M059J (cell line): ENCODE data around the gene MAP4K2. TPM values are rescaled to one million over a fixed set of nuclear protein-coding genes. Genes with fewer than 3 reads are reported as not detected.

Experiments
- DNase-seq: peaks from one replicate; pipeline ENCODE4 v3.0.0-alpha.2; 2012; ENCODE audit warnings: low read depth
- total RNA-seq: library from RNA; depleted of rRNA; stranded (reverse); fragments of >200 nt; shearing (Covaris generic); gene quantifications from 2 replicates; pipeline ENCODE4 v1.2.3, GENCODE V29; 2014

MAP4K2 gene
- total RNA-seq, 1 experiment from 2014 or later: 23.3 TPM

DNA sequence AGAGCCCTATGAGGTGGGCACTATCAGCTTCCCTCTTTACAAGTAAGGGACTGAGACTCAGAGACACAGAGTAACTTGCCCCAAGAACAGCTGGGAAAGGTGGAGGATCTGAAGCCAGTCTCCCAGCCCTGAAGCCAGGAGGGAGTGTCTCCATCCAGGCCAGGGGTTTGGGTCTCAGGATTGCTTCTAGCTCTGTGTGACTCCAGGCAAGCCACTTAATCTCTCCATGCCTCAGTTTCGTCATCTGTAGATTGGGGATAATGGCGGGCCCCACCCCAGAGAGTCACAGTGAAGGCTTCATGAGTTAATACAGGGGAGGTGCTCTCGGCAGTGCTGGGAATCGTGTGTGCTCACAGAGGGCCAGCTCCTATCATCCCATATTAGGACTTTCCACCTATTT, 10.5 kb downstream of the MAP4K2 start:
- no peak for DNase-seq

GRCh38 chr11:64791781-64792291, 11.2 kb downstream of the MAP4K2 start:
- DNase-seq: no peak

DNA sequence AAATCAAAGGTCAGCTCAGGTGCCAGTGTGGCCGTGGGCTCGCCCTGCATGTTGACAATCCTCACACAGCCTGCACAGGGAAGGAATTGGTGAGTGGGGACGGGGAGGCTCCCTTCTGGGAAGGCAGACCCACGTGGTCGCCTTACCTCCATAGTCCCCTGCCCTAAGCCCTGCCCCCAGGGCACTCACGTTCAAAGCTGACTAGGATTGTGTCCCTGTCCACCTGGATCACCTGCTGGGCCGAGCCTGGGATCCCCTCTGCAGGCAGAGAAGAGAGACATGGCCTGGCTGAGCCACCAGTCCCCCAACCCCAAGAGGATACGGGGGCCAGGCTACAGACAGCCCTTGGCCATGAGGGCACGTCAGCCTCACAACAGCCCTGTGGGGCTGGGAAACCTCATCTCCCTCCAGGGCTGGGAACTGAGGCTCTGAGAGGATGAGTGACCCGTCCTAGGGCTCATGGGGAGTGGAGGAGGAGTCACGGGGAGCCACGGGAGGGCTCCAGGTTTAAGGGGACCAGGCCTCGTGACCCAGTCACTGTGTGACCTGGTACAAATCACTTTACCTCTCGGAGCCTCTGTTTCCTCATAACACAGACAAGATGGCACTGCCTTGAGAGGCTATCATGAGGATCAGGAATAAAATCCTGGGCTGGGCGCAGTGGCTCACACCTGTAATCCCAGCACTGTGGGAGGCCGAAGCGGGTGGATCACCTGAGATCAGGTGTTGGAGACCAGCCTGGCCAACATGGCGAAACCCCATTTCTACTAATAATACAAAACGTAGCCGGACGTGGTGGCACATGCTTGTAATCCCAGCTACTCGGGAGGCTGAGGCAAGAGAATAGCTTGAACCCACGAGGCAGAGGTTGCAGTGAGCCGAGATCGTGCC, 12.6 kb downstream of the MAP4K2 start:
- no peak for DNase-seq

- DNase-seq: no peak
Observed at GRCh38 chr11:64789331-64790204, 13.4 kb downstream of the MAP4K2 start.

- no peak for DNase-seq
Observed at GRCh38 chr11:64788321-64789215, 14.4 kb downstream of the MAP4K2 start.

GRCh38 chr11:64787526-64788320, 15.3 kb downstream of the MAP4K2 start:
- DNase-seq: peak; percentile 27

- DNase-seq: no peak
Observed at GRCh38 chr11:64786308-64786707, 16.7 kb downstream of the MAP4K2 start.

DNA sequence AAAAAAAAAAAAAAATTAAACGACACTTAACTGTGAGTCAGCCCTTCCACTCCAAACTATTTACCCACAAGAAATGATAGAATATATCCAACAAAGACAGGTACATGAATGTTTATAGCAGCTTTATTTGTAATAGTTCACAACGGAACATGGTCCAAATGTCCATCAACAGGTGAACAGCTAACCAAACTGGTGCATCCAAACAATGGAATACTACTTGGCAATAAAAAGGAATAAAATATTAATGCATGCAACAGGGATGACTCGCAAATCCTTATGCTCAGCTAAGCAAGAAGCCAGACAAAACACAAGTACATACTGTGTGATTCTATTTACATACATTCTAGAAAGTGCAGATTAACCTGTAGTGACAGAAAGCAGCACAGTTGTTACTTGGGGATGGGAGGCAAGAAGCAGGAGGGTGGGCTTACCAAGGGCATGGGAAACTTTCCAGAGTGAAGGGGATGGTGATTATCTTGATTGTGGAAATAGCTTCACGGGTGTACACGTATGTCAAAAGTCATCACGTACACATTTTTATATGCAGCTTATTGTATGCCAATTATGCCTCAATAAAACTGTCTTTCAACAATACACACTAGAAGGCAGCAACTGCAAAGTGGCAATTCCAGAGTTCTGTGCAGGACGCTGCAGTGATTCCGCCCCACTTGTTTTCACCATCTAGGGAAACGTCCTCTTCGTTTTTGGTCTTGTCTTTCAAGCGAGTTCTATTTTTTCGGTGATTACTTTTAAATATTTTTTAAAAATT, 18.0 kb downstream of the MAP4K2 start:
- DNase-seq: no peak

DNA sequence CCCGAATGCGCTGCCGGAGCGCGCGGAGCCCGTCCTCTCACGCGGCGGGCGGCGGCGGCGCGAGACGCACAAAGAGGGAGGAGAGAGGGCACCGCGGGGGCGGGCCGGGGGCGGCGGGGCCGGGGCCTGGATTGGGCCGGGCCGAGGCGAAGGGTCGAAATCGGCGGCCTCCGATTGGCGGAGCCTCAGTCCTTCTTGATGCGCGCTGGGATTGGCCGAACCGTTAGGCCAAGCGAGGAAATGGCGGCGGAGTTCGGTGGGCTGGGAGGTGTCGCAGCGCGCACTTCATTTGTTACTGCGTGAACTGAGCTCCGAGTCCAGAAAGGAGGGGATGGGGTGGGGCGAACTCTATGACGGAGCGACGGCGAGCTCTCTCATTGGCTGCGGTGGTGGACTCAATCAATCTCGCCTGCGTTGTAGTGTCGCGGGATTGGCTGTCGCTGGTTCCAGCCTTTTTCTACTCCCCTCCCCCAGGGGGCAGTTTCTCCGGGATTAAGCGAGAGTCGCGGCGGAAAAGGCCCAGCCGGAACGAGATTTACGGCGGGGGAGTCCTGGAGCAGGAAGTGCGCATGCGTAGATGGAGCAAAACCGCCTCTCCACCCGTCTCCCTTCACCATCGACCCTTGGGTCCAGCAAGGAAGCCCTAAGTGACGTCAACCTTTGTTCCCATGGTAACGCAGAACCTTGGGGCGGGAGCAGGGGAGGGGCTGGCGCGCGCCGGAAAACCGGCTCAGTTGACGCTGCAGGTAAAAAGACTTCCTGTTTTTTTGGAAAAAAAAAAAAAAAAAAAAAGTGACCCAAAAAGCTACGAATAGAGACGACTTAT, 24.3 kb downstream of the MAP4K2 start, which contains the start of gene SF1:
SF1 (minus strand) TSS at position 70 of the 826 bp plus-strand sequence. CDS start 150 bp downstream, outside the sequence.
- DNase-seq: peak; percentile 100

DNA sequence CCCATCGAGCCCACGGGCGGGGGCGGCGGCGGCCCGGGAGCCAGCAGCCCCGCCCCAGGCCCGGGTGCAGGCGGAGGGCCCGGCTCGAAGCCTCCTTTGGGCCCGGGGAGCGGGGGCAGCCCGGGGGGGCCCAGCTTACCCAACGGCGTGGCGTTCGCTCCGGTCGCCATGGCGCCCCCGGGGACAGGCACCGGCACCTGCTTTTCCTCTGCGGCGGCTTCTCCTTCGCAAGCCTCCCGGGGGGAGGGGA, 24.9 kb downstream of the MAP4K2 start:
- DNase-seq: no peak

- DNase-seq: peak; percentile 73
Observed at GRCh38 chr11:64777449-64778222, 25.4 kb downstream of the MAP4K2 start.

DNA sequence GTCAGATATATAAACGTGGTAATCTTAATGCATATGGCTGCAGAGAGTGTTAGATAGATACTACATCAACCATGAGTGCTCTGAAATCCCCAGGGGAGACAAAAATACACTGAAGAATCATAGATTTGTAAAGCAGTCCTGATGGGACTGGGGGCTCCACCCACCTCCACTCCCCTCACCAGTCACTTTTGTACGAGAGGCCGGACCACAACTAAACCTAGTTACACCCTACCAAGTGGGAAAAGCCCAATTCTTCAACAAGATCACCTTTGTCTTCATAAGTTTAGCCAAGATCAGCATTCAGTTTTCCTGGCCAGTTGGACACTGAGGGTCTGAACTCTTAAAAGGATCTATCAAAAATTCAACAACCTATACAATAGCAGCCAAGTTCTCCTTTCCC, 26.1 kb downstream of the MAP4K2 start:
- DNase-seq: no peak

DNA sequence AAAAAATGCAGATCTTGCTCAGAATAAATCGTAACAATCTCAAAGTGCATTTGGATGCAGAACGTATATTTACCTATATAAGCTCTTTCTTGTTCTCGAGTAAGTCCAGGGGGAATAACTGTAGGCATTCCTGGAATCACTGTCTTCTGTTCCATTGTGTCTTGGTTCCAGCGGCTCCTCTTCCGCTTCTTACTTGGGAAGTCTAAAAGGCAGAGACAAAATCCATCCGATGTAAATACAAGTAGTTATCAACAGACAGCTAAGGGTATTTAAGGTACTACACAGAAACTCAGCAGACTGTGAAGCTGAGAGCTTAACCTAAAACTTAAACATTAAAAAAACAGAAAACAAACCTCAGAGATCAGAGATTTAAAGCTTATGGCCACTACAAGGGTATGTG, 26.6 kb downstream of the MAP4K2 start:
- no peak for DNase-seq

DNA sequence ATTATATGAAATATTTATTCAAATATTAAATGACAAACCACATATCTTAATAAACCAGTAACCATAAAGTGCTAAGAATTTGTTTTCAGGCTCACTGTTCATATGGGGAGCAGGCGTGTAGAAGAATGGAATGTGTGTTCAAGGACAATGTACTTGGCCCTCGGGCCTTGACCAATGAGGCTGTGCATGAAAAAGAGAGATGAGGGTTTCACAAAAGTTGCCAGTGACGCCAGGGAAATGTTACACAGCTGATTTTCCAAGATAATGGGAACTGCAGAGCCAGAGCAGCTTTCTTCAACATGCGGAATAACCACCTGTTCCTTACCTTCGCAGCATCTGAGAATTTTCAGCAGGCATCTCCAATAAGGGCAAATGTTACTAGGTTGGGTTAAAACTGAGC, 28.9 kb downstream of the MAP4K2 start:
- no peak for DNase-seq

DNA sequence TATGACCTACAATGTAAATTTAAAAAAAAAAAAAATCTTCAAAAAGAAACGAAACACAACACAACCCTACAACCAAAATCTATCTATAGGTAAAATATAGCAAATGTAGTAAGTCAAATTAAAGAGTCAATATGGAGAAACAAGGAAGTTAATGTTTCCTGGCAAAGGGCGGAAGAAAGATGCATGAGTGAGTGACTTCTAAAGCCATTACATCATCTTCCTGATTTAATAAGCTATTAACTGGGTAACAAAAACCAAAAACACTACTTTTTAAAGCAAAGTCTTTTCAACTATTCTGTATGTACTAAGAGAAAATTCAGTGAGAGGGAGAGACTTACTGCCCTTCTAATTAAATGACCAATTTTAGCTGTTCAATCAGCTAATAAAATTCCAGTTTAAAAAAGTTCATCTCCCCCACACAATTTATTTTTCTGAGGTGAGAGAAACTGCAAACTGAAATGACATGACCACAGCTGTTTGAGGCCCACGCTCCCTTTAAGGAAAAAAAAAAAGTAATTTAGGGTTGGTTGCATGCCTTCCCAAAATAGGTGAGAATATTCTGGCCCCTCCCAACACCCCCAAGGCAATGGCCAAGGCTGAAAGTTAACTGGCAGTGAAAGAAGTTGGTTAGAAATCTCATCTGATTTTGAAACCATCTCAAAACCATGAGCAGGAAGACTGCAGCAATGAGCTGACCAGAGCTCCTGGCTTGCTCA, 30.6 kb downstream of the MAP4K2 start:
- no peak for DNase-seq

DNA sequence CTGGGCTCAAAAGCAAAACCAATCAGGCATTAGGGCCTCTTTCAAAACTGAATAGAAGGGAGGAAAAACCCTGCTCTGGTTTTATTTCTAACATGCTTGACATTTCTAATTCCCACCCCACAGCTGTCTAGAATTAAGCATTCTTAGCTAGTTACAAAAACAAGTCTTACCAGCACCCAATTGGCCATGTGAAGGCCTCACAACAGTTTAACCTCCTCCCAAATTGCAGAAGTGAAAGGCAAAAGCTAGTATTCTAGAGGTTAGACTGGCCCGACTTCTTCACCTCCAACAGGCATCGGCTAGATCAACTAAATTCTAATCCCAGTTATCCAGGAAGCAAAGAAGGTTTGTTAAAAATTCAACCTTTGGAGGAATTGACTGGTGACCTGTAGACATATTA, 31.2 kb downstream of the MAP4K2 start:
- no peak for DNase-seq

- no peak for DNase-seq
Observed at GRCh38 chr11:64770120-64770519, 32.9 kb downstream of the MAP4K2 start.

DNA sequence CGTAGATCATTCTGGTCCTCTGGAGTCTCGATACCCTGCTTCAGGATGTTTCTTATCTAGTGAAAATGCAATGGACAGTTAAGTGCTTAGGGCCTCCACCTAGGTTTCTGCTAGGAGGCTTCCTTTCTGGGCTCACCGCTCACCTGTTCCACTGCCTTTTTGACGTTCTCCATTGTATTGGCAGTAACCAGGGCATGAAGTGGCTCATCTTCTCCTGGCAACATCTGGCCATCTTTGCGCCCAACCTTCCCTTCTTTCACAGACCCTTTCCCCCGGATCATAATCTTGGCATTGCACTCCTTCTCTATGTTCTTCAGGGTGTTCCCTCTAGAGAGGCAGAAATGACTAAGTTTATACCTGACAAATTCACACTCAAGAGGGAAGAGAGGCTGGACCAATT, 33.7 kb downstream of the MAP4K2 start:
- no peak for DNase-seq
